Neural progenitor cell (in vitro differentiated cells): ENCODE data around the gene DRC3.

Experiments
- EZH2 ChIP-seq: fragments of 200-600 bp; sonication (generic); IDR thresholded peaks from 2 replicates; pipeline ENCODE4 v1.6.1; 2017; ENCODE audit warnings: antibody characterized with exemption, mild to moderate bottlenecking, moderate library complexity
- TF ChIP-seq, protein P1 (sequence below): fragments of 200-600 bp; sonication (generic); IDR thresholded peaks from 2 replicates; pipeline ENCODE4 v1.5.1; 2017; ENCODE audit warnings: antibody characterized with exemption, mild to moderate bottlenecking

- TF ChIP-seq, protein P1, sequence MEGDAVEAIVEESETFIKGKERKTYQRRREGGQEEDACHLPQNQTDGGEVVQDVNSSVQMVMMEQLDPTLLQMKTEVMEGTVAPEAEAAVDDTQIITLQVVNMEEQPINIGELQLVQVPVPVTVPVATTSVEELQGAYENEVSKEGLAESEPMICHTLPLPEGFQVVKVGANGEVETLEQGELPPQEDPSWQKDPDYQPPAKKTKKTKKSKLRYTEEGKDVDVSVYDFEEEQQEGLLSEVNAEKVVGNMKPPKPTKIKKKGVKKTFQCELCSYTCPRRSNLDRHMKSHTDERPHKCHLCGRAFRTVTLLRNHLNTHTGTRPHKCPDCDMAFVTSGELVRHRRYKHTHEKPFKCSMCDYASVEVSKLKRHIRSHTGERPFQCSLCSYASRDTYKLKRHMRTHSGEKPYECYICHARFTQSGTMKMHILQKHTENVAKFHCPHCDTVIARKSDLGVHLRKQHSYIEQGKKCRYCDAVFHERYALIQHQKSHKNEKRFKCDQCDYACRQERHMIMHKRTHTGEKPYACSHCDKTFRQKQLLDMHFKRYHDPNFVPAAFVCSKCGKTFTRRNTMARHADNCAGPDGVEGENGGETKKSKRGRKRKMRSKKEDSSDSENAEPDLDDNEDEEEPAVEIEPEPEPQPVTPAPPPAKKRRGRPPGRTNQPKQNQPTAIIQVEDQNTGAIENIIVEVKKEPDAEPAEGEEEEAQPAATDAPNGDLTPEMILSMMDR, result peak; percentile 20
- no peak for TF ChIP-seq EZH2
Measured at GRCh38 chr17:17952691-17953090, 20.0 kb upstream of the DRC3 start.
